ENCODE data around the gene SNX32.
A peak's percentile ranks its signal among the peaks of the same experiment; 100 is the strongest.

The SNX32 gene

DNA sequence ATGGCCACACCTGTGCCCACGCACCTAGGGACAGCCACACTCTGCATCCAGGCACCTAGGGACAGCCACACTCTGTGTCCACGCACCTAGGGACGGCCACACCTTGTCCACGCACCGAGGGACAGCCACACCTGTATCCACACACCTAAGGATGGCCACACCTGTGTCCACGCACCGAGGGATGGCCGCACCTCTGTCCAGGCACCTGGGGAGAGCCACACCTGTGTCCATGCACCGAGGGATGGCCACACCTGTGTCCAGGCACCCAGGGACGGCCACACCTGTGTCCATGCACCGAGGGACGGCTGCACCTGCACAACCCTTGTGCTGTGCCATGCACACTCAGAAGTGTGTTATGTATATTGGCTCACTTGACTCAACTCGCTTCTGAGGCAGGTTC lies 36.1 kb upstream of the SNX32 start:
- DNase-seq: no peak

DNA sequence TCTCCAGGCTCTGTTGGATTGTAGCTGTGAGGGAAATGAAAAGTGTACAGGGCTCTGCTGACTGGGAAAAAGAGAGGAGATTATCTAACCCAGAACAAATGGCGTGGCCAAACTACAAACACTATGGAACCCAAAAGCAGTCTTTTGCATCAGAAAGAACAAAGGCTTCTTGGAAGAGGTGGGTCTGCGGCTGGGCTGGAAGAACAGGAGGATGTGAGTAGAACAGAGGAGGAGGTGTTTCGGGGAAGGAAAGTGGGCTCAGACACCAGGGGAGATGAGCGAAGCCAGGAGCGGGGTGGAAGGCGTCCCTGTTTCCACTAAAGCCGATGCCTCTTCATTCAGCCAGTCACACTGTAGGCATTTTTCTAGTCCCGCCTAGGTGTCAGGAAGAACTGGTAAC lies 34.9 kb upstream of the SNX32 start:
- DNase-seq: no peak

DNA sequence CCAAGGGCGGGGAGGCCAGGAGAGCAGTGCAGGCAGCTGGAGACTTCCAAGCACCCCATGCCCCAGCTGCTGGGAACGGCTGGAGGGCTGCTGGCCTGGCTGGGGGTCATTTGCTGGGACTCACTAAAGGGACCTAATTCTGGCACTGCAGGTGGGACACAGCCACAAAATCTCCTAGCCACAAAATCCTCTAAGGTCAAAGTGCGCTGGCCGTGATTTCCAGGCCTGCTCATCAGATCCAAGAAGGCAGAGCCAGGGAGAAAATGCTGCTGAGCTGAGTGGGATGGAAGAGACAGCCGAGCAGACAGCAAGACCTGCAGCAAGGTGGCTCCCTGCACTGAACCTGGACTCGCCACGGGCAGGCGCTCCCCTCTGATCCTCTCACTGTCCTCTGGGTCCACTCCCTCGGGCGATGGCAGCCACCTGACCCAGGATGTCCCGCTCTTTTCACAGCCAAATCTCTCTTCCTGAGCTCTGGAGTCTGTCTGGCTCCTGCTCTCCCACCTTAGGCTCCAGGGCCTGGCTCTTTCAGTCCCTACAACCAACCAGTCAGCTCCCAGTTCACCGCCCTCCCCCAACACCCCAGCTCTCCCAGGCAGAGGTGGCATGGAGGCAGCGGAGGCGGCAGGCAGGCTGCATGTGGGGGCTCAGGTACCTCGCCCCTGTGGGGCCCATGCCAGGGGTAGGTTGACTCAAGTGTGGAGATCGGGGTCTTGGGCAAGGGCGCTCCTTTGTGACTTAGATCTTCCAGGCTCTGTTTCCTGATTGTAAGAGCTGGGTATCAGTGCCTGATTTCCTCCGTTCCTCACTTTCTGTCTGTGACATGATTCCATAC lies 32.4 kb upstream of the SNX32 start:
- DNase-seq: no peak

DNA sequence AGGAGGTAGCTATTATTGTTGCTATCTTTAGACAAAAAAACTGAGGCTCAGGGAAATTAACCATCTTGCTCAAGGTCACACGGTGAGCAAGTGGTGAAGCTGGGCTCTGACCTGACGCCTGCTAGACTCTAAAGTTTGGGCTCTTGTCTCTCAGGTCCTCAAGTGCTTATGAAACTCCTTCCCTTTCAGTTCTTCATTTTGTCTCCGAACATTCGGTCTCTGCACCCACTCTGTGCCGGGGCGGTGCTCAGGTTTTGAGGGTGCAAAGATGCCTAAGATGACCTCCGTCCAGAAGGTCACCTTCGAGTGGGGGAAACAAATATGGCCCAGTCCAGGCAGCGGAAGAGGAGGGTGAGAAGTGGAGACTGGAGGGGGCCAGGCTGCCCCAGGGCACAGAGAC lies 30.9 kb upstream of the SNX32 start:
- DNase-seq: no peak

DNA sequence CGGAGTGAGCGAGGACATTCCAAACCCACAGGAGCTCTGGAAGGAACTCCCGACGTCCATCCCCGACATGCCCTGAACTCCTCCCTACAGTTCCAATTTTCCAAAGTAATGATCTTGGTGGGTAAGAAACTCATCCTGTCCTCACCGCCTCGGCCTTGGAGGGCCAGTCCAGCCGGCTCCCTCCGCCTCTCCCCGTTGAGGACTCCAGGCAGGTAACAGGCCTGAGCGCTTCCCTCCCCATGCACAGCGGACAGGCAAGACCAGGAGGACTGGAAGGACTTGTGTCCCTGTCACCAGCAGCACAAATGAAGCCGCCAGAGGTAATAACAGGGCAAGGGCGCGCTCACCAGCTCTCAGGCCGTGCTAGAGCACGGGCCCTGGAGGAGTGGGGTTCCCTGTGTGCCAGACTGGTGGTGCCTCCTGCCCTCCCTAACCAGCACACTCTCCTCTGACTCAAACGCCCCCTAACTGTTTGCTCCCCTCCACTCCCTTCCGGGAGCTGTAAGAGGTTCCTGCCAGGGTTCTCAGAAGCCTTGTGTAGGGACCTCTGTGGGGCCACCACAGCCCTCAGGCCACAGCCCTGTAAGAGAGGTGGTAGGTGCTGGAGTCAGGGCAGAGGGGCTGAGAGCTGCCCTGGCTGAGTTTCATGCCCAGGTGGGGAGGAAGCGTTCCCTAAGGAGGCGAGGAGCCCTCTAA lies 29.8 kb upstream of the SNX32 start:
- no peak for DNase-seq

DNA sequence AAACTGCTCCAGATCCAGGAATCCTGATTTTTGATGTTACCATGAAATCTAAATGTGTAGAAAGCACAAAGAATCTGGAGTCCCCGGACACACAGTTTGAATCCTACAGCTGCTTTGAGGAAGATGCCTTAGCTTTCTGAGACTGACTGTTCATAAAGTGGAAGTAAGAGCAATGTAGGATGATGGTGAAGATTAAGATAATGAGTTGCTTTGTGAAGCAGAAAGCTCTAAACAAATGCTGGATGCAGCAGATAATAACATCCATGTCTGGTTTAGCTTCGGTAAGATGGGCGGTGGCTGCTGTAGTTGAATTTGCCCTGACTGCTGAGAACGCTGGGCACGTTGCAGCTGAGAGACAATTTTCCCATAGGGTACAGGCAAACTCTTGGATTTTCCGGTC lies 26.8 kb upstream of the SNX32 start:
- no peak for DNase-seq

DNA sequence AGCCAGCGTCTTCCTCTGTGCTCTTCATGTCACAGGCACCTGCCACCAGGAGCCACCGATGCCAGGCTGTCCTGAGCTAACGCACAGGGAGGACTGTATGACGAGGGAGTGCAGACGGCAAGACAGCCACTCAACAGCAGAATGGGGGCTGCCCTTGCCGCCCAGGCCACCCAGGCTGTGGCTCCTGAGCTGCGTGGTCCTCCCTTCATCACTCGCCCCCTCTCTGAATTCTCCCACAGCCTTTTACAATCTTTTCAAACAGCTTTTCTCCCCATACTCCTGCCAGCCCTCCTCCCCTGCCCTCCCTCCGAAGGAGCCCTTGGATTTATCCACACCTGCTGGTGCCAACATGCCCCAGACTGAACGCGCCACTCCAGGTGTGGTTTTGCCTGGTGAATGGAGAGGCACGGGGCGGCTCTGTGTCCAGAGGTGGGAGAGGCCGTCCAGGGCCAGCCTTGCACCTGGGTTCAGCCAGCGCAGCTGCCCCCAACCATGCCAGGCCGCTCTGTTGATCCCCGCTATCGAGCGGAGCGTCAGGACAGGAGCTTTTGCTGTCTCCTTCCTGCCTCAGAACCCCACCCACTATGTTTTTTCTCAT lies 24.9 kb upstream of the SNX32 start:
- no peak for DNase-seq

DNA sequence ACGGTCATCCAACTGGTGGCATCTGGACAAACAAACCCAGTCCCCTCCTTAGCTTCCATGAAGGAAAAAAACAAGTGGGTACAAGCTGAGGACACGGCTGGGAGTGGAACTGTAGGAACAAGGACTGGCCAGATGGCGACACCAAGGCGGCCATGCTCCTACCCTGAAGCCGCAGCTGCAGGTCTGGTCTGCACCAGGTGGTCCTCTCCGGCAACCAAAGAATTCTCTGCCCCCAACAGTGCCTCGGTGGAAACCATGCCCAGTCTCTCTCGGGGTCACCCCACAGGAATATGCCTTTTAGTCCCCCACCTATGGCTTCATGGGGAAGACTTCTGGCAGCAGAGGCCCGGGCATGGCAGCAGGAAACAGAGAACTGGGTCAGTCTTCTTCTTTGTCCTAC lies 24.3 kb upstream of the SNX32 start:
- DNase-seq: no peak

DNA sequence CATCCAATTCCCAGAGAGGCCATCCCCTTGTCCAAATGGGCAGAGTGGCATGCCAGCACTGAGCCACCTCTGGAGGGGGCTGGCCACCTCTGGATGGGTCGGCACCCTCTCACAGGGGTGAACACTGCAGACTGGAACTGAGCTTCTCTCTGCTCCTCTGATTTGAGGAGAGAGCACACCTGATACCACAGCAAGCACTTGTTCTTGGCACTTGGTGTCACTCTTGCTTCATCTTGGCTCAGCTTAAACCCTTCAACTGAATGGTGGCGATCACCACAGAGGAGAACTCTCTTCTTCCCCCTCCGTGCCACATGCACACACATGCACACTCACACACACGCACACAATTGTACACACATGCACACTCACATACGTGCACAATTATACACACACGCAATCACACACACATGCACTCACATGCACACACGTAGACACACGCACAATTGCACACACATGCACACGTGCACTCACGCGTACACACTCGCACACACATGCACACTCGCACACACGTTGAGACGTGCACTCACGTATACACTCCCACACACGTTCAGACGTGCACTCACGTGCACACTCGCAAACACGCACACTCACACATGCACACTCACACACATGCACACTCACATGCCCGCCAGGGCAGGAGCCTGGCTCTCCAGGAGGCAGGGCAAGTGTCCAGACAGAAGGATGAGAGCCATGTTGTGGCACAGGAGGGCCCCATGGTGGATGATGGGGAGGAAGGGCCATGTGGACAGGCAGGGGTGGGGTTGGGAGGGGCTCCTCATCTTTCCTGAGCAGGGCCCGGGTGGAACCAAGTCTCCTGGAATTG lies 23.5 kb upstream of the SNX32 start:
- no peak for DNase-seq

DNA sequence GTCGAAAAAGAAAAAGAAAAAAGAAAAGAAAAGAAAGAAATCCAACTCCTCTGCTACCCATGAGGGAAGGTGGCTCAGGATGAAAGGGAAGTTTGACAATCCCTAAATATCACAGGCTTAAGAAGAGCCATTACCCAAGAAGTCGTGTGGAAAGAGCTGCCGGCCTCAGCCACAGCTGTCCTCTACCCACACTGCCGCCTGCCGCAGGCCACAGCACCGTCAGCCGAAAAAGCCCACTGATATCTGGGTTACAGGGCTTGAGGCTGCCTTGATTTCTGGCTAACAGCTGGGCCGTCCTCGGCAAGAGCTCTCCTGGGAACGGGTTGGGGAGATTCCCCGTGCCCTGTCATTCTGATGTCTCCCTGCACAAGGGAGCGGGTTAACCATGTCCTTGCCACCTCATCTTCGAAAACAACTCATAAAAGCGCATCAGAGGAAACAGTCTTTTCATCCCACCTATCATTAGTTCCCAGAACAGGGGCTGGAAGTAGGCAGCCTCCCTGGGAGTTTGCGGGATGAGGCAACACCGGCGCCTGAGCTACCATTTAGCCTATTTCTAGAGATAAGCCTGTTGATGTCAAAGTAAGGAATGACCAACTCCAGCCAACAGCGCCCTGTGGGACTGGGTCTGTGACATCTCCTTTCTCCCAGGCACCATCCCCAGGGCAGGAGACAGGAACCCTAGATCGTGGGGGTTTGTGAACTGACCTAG lies 21.8 kb upstream of the SNX32 start:
- DNase-seq: no peak

DNA sequence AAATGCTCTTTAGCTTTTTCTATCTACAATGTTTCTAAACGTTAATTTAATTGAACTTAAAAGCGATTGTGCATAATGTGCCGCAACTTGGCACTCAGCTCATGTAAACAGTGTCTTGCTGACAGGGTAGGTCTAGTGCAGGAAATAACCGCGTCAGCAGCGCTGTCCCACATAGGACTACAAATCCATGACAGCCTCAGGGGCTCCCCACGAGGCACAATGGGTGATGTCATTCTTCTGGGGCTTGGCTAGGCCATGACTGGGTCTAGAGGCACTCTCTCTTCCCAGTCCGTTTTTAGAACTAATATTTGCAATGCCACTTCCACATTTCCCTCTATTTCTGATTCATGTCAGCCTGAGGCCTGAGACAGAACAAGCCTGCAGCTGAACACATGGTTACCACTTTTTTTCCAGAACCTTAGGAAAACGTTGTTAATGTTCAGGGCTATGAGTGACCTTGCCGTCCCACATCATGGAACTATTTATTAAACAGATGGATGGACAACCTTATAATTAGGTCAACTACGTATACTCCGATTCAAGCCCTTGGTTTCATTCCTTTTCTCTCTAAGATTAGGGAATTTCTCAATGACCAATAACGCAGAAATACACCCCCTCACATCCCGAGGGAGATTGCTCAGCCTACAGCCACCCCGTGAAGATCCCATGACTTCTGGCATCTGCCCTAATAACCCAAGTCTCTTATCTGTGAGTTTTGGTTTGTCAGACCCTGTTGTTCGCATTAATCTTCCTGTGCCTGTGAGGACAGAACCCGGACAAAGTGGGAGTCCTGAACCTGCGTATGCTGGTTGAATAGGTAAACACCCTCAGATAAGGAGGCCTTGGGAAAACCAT lies 19.4 kb upstream of the SNX32 start:
- DNase-seq: no peak

DNA sequence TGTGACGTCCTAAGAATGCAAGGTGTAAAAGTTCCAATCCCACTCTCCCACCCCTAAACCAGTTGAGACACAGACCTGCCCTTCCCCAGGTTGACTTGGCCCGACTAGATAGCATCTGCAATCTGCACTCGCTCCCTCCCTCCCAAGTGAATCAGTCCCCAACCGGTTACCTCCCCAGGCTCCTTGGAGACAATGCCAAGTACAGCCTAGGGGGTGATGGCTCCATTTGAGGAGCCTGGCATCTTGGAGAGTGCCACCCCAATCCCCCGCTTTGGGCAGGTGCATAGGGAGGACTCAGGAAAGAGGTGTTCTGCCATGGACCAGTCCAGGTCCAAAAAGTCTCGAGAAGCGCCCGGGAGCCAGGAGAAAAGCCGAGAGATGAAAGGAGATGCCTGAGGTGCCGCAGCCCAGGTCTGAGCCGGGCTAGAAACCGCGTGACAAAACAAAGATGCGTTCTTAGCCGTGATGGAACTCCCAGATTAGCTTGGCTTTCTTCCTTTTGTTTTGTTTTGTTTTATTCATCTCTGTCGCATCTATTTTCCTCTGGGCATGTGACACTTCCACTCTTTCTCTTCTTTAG lies 18.7 kb upstream of the SNX32 start:
- no peak for DNase-seq

DNA sequence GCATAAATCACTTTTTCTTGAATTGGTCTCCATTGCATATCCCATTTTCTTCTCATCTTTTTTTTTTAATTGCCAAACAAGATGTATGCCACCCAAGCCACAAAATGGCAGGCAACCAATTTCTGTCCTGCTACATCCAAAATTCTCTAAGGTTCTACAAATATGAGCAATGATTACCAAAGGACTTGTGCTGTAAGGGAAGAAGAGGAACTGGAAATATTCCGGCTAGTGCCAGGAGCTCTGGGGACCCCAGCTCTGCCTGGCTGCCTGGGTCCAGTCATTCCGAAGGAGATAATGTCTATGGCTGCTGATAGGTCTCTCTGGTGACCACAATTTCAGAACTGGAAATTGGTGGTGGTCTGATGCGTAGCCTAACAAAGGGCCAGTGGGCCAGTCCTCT lies 17.1 kb upstream of the SNX32 start:
- no peak for DNase-seq

DNA sequence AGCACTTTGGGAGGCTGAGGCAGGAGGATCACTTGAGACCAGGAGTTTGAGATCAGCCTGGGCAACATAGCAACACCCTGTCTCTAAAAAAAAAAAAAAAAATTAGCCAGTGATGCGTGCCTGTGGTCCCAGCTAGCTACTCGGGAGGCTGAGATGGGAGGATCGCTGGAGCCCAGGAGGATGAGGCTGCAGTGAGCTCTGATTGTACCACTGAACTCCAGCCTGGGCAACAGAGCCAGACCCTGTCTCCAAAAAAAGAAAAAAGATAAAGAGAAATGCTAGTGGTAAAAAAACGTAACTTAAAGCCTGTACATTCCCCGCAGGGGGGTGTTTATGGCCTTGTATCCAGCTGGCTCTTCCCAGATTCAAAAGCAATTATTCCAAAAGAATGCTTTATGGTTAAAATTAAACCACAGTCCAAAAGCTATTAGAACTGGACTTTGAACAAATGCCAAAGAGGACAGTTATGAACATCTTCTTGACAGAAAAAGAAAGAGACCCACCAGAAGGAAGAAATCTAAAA lies 16.4 kb upstream of the SNX32 start:
- no peak for DNase-seq

DNA sequence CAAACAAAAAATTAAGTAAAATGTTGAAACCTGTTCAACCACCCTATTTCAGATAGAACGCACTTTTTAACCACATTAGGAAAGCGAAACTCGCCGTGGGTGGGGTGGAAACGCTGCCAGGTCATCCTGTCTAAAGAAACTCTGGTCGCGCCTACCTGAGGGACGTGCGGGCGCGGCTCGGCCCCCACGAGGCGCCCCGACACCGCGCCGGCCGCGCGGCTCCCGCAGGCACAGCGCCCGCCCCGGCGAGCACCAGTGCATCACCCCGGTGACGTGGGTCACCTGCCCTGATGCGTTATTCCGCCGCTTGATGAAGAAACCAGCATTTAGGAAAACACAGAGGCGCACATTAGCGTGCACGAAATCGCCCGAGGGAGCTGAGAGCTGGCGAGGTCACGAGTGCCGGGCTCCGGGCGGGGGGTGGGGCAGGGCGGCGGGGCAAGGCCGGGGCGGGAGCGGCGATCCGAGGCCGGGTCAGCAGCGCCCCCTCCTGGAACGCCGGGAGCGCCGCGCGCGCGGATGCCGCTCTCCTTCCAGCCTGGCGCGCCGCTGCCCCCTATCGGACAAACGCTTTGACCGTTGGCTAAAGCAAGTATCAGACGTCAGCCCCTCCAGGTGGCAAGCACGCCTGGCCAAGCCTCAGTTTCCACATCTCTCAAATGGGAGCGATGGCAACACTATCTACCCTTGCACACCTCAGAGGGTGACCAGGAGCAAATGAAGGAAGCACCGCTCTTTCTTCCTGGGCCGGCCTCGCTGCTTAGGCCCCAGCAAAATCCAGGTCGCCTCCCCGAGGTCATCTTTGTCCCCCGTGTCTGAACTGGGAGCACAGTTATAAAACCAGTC lies 15.7 kb upstream of the SNX32 start:
- peak; percentile 38 for DNase-seq

DNA sequence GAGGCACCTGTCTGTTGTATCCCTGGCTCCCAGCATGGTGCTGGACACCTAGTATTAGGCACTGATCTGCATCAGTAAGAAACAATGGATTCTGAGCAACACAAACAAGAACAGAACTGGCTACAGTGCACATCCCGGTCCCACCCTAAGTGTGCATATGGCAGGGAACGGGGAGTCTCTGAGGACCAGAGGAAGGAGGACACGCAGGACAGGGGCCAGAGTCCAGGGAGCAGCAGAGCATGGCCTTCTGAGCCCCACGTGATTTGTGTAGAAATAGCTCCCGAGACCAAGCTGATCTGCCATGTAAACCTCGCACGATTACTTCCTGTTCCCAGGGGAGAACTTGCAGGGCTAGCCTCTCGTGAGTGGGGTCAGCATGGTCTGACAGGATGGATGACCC lies 12.7 kb upstream of the SNX32 start:
- no peak for DNase-seq

DNA sequence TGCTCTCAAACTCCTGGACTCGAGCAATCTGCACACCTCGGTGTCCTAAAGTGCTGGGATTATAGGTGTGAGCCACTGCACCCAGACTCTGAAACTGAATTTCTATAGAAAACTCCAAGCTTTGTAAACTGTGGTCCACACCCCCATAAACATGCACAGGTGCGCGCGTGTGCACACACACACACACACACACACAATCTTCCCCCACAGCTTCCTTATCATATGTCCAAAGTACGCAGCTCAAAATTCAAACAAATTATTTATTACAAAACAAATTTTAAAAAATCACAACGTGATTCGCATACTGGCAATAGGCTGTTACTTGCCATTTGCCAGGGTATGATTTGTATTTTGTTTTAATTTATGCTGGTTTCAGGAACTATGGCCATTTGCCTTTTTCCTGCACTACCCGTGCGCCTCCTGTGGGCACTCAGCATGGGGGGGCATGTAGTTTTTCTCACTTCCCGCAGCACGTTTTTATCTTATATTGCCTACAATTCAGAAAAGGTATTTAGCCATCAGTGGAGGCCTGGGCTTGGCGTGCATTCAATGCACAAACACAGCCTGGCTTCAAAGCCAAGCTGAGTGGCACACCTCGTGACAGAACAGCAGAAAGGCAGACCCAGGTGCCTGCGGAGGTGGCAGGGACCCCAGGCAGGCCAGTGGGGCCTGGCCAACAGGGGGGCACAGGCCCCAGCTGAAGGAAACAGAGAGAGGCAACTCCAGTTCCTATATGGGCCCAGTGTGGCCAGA lies 10.8 kb upstream of the SNX32 start:
- no peak for DNase-seq

DNA sequence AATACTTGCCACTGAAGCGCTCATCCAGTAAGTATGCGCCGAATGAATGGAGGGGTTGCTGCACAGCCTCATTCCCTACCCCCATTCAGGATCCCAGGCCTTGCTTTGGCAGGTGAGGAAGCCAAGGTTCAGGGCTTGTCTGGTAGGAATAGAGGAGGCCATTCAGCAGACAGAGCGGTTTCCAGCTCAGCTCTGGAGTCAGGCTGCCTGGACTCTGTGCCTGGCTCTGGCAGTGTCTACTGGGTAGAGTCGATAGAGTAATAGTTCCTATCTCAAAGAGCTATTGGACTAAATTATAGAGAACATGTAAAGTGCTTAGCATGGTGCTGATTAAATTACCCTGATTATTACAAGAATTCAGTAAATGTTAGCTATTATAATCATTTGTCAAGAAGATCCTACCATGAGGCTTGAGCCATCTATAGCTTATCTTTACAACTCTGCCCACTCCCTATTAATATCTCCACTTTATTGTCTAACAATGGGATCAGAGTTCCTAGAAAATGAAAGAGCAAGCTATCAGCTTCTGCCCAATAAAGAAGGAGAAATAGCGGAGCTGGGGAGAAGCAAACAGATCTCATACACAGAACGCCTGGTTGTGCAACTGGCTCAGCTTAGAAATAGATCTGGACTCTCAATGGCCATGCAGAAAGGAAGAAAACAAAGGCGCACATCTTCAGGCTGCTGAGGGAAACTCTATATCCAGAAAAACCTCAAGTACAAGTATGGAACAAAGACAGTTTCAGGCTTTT lies 6.6 kb upstream of the SNX32 start:
- no peak for DNase-seq

DNA sequence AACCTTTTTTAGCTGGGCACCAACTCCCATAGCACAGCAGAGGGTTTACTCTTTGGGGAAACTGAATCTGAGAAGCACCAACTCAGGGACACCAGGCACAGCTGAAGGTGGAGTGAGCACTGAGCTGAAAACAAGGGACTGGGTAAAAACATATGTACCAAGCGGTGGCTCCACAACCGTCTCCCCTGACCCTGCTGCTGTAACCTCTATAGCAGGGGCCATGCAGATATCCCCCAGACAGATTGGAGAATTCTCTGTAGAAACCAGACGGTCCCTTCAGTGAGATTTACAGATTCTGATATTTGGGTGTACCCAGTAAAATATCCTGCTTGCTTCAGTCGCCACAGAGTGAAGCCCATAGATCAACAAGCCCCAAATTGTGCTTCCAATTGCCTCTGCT lies 4.3 kb upstream of the SNX32 start:
- DNase-seq: no peak

Data from DMS 273 treated with DMSO at 0.1 percent for 48 hours (cell line).